Myocyte (in vitro differentiated cells): Measurements from ENCODE around the gene AFM. TPM values are rescaled to one million over a fixed set of nuclear protein-coding genes. Genes with fewer than 3 reads are reported as not detected.

Experiments used
- DNase-seq: peaks from one replicate; pipeline ENCODE4 v3.0.0-alpha.2; 2012; ENCODE audit warnings: low read depth
- polyA plus RNA-seq: library from polyadenylated mRNA; unstranded; fragments of >200 nt; gene quantifications from one replicate; pipeline ENCODE4 v1.2.1, GENCODE V29; 2012; ENCODE audit warnings: missing spikeins
- total RNA-seq: library from RNA; depleted of rRNA; stranded (reverse); fragments of >200 nt; gene quantifications from 2 replicates; pipeline ENCODE4 v1.2.3, GENCODE V29; 2014

Gene AFM, protein sequence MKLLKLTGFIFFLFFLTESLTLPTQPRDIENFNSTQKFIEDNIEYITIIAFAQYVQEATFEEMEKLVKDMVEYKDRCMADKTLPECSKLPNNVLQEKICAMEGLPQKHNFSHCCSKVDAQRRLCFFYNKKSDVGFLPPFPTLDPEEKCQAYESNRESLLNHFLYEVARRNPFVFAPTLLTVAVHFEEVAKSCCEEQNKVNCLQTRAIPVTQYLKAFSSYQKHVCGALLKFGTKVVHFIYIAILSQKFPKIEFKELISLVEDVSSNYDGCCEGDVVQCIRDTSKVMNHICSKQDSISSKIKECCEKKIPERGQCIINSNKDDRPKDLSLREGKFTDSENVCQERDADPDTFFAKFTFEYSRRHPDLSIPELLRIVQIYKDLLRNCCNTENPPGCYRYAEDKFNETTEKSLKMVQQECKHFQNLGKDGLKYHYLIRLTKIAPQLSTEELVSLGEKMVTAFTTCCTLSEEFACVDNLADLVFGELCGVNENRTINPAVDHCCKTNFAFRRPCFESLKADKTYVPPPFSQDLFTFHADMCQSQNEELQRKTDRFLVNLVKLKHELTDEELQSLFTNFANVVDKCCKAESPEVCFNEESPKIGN
- total RNA-seq, result not detected in 2 replicates
- not detected for polyA plus RNA-seq

DNA sequence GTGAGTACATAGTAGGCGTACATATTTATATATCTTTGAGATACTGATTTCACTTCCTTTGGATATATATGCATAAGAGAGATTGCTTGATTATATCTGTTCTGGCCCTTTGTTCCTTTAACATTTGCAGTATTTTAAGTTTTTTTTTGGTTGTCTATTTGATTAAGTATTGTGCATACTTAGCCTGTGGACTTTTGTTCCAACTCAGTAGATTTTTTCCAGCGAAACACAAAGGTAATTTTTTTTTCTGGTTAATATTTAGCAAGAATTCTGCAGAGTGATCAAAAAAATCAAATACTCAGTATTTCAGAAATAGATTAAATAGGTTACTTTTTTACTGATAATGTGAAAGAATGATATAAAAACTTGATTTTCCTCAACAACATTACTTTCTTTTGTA is at the start of gene AFM:
TSS of gene AFM (plus strand) at position 388 of the 400 bp plus-strand sequence. CDS start 31 bp downstream, outside the sequence.
- no peak for DNase-seq

DNA sequence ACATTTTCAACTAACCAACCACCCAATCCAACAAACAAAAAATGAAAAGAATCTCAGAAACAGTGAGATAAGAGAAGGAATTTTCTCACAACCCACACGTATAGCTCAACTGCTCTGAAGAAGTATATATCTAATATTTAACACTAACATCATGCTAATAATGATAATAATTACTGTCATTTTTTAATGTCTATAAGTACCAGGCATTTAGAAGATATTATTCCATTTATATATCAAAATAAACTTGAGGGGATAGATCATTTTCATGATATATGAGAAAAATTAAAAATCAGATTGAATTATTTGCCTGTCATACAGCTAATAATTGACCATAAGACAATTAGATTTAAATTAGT is 49.8 kb upstream of the AFM start:
- DNase-seq, result no peak

DNA sequence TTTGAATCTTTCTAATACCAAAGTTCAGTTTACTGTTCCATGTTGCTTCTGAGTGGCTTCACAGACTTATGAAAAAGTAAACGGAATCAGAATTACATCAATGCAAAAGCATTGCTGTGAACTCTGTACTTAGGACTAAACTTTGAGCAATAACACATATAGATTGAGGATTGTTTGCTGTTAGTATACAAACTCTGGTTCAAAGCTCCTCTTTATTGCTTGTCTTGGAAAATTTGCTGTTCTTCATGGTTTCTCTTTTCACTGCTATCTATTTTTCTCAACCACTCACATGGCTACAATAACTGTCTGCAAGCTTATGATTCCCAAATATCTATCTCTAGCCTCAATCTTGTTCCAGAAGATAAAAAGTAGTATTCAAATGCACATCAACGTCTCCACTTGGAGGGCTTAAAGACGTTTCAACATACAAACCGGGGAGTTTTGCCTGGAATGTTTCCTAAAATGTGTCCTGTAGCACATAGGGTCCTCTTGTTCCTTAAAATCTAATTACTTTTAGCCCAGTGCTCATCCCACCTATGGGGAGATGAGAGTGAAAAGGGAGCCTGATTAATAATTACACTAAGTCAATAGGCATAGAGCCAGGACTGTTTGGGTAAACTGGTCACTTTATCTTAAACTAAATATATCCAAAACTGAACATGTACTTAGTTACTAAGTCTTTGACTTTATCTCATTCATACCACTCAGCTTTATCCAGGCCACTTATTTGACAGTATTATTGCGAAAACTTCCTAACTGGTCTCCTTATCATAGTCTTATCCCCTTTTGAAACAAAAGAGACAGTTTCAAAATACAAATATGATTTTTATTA is 49.2 kb upstream of the AFM start:
- DNase-seq, result no peak

DNA sequence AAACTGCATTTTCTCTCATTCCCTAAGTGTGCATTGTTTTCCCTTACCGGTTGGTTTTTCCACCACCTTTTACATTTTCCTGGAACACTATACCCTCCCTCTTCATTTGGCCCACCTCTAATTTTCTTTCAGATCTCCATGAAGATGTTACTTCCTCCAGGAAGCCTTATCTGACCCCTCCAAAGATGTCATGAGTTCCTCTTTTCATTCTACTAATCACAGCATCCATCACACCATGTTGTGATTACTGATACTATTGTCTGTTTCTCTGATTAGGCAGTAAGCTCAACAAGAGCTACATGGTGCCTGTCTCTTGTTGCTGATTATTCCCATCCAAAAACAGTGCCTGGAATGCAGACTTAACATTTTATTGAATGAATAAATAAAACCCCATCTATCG is 48.4 kb upstream of the AFM start:
- DNase-seq, result no peak

DNA sequence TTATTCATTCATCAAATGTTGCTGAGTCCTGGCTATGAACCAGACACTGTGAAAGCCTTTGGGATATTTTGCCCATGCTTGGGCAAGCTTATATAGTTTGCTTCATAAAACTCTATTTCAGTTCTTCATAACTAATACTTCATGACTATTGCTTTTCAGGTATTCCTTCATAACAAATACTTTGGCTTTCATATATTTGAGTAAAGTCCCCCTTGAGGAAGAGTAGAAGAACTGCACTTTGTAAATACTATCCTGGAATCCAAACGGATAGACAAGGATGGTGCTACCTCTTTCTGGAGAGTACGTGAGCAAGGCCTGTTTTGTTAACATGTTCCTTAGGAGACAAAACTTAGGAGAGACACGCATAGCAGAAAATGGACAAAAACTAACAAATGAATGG is 47.2 kb upstream of the AFM start:
- DNase-seq, result no peak

DNA sequence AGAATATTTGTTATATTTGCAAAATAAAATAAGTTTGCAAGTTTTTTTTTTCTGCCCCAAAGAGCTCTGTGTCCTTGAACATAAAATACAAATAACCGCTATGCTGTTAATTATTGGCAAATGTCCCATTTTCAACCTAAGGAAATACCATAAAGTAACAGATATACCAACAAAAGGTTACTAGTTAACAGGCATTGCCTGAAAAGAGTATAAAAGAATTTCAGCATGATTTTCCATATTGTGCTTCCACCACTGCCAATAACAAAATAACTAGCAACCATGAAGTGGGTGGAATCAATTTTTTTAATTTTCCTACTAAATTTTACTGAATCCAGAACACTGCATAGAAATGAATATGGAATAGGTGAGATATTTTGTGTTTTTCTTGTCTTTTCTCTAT is 45.6 kb upstream of the AFM start, which contains the start of gene AFP:
TSS of gene AFP (plus strand) at position 238 of the 400 bp plus-strand sequence. CDS start at position 280, 42 bp downstream.
- DNase-seq, result no peak

DNA sequence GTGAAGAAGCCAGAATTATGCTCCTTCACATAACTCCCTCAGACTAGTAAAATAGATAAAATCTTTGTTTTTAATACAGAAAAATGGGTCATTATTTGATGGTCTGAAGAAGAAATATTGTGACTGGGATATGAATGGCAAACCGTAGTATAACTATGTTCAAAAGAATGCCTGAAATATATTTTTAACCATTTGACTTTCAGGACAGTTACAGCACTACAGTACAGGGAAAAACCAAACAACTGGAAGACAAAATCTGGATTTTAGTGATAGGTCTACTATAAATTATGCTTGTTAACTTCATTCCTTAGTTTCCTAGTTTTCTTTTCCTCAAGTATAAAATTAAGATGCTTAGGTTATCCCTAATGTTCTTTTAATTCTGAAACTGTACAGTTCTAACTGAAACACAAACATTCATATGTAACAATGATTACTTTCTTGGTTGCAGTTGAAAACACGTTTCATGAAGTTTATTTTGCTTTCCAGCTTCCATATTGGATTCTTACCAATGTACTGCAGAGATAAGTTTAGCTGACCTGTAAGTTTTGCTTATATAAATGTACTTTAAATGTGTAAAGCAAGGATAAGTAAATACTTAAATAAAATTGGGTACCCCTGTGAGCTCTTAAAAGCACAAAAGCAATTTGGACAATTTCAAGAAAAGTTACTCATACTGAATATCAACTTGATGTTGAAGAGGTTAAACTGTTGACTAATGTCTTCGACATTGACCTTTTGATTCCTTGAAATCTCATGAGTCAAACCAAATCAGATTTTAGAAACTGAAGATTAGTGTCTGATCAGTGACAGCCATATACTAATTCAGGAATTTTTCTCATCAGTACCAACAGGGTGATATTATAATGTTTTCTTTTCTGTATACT is 44.6 kb upstream of the AFM start:
- DNase-seq, result no peak

DNA sequence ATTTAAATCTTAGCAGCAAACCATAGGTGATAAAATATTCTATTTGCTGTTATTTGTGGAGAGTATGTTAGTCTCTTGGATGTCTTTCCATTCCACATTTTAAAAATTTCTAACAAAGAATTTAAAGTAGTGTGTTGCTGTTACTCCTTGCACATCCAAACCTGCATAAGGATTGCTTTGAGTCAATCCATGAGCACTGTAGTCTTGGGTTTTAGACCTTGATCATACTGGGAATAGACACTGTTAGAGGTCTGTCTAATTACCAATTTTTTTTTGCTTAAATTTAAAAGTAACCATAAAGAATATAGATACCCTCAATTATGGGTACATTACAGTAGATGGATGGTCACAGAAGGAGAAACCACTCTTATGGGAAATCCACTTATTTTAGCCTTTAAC is 44.0 kb upstream of the AFM start:
- DNase-seq, result no peak

DNA sequence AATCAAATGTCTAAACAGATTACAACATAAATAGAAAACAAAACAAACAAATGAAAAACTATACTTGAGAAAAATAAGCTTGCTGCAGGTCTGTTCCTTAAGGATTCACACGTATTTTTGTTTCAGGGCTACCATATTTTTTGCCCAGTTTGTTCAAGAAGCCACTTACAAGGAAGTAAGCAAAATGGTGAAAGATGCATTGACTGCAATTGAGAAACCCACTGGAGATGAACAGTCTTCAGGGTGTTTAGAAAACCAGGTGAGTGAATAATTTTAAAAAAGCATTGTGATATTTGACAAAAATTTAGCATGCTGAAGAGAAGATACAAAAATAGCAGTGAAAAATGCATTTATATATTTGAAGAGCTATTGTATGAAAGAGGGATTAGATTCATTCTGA is 43.5 kb upstream of the AFM start:
- no peak for DNase-seq

DNA sequence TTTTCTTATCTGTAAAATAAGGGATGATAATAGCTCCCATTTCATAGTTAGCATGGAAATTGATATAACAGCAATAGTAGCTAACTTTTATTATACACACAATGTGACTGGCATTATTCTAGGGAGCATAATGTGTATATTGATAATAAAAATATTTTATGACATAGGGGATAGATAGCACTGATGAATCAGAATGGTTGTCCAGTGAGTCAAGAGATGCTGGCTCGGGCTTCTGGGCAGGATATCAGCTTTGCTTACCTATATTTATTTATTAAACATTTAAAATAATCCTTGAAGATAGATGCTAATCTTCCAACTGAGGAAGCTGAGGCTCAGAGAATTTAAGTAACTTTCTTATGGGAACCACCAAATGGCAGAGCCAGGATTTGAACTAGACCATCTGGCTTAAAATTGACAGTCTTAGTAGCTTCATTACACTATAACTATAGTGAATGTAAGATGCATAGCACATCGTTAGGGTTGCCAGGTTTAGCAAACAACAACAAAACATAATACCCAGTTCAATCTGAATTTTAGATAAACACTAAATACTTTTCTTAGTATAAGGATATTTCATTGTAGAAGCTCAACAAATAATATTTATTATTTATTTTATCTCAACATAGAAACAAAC is 42.8 kb upstream of the AFM start:
- no peak for DNase-seq

DNA sequence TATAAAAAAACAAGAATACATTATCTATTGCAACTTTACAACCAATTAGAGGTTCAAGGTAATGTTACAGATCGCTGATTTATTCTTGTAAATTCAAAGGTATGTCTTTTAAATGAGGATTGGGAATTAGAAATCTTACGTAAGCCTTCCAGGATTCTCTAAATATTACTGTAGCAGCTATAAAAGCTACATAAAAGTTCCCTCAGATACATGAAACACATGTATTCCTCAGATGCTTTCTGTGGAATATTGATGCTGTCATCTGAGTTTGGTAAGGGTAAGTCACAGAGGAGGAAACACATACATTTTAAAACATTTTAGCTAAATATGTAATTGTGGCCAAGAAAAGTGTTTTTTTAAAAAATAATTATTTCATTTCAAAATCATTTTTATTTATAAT is 42.1 kb upstream of the AFM start:
- no peak for DNase-seq

DNA sequence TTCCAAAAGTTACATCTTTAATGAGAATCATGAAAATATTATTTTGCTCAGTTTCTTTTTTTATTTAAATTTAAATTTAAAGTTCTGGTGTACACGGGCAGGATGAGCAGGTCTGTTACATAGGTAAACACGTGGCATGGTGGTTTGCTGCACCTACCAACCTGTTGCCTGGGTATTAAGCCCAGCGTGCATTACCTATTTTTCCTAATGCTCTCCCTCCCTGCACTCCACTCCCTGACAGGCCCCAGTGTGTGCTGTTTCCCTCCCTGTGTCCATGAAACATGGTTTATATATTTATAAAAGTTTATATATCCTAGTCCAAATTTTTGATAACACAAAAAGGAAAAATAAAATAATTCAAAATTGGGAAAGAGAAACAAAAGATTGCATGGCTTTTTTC is 41.6 kb upstream of the AFM start:
- DNase-seq, result no peak

DNA sequence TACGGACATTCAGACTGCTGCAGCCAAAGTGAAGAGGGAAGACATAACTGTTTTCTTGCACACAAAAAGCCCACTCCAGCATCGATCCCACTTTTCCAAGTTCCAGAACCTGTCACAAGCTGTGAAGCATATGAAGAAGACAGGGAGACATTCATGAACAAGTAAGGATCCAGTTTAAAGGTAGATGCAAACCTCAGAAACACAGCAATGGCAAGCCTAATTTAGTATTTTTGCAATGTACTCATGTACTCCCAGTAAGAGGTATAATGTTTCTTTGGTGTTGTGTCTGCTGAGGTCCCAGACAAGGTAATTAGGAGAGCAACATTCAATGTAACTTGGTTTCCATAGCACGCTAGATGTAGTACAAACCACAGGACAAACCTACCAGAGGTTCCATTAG is 40.9 kb upstream of the AFM start:
- no peak for DNase-seq

DNA sequence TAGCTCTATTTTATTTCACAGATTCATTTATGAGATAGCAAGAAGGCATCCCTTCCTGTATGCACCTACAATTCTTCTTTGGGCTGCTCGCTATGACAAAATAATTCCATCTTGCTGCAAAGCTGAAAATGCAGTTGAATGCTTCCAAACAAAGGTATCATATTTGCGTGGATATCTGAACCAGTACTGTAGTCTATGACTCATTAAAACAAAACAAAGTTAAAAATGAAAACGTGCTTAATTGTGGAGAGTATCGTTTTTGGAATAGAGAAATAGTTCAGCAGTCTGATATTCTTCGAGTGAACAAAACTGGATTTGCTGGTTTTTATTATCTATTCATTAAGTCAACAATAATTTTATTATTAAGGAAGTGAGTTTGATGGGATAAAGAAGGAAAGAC is 39.3 kb upstream of the AFM start:
- no peak for DNase-seq

DNA sequence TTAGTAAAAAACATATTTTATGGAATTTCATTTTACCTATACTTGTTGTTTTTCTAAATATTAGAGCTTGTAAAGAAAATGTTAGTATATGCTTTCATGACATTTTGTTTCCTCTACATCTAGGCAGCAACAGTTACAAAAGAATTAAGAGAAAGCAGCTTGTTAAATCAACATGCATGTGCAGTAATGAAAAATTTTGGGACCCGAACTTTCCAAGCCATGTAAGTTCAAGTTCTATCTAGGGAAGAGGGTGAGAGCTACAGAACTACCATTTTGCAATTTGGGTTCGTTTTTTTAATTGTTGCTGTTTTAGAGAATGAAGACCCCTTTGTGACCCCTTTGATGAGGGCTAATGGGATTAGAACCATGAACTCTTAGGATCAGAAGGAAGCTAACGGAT is 38.3 kb upstream of the AFM start:
- DNase-seq, result no peak

DNA sequence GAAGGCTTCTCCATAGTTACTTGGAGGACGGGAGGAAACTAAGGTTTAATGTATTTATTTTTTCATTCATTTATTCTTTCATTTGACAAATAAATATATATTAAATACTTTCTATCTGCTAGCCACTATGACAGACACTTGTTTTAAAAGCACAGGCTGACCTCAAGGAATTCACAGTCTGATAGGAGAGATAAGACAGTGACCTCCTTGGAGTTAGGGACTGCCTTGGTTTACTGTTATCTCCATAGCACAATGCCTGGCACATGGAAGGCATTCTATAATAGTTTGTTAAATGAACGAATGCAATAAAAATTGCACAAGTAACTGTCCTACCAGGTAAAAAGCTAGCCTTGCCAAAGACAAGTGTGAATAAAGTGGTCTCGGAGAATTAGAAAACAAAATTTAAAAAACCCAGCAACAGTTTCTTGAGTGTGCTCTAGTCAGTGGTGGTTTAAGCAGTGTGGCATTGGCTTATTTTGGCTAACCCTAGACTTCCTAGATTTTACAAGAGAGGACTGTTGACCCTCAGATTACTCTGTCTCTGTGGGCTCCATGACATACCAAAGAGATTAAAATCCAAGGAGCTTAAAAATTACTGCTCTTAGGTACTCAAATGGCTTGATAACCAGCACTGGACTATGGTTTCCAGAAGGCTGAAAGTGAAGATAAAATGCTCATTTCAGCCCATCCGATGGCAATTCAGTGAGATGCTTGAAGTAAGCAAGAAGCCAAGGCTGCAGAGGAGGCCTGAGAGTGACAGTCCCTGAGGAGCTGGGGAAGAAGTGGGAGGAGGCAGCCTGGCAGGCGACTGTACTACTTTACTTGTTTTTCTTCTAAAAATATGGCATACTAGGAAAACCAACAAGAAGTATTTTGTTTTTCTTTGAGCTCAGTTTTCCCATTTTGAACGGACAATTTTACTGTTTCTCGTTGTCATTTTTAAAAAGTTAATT is 35.9 kb upstream of the AFM start:
- no peak for DNase-seq

DNA sequence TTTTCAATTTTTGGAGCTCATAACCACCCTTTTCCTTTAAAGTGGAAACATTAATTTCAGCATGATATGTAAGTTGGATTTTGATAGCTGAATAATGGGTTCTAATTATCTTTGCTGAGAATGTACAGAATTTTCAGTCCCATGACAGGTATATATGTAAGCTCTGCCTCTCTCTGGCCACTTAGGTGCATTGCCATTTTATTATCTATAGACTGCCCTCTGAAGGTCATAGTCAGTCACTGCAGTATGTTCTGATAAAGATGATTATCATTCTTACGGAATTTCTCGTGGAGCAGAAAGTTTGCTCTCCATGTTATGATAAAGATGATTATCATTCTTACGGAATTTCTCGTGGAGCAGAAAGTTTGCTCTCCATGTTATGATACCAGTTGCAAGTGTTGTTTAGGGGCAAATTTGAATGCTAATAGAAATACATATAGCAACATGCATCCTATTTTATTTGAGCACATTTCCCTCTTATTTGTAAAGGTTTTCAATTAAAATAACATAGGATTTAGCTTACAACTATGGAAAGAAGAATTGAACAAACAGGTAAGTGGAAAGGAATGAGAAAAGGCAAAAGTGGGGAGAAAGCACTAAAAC is 35.1 kb upstream of the AFM start:
- DNase-seq, result peak; percentile 38

DNA sequence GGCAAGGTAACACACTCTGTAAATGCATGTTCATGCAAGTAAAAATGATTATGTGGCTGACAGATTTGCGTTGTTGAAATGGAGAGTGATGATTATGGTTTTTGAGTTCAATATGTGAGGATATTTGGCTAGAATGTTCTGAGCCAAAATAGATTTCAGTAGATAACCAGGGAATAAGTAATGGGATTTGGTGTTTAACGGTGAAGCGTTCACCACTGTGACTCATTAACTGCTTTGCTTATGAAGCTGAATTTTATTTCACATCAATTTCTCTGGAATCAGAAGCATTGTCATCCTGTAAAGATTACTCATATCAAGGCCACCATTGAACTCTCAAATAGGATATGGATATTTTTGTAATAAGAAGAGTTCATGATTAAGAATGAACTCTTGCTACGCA is 33.9 kb upstream of the AFM start:
- no peak for DNase-seq
